ENCODE results near the gene DNAJC7. TPM values are rescaled to one million over a fixed set of nuclear protein-coding genes. Genes with fewer than 3 reads are reported as not detected.
A peak's percentile ranks its signal among the peaks of the same experiment; 100 is the strongest.

Gene DNAJC7
- total and polyA plus RNA-seq, 9 of the 15 experiments (the other 6 are each of a cell fraction or from before 2014, with no cell fraction given) = 85.8 to 262 (median 157) TPM

GRCh38 chr17:42023524-42024349, 6.5 kb upstream of the DNAJC7 start (continued):
- no peak for TF ChIP-seq ZNF146 (CRISPR knock-in tag; IDR thresholded peaks at IDR 0.05; ENCODE audit: unreplicated experiment)
- TF ChIP-seq SNIP1 (IDR thresholded peaks at IDR 0.05; ENCODE audit: low read depth) = no peak
- TF ChIP-seq TCFL5 (CRISPR knock-in tag; conservative IDR thresholded peaks at IDR 0.05) = no peak
- no peak for TF ChIP-seq ZC3H4 (CRISPR knock-in tag; IDR thresholded peaks at IDR 0.05; ENCODE audit: borderline replicate concordance)
- no peak for TF ChIP-seq MAFK (IDR thresholded peaks at IDR 0.05; ENCODE audit: low read length)
- peak; percentile 36; the same call in 1 of the 2 replicates for TF ChIP-seq CREB3L1 (IDR thresholded peaks at IDR 0.05; ENCODE audit: borderline replicate concordance, low read depth)
- no peak for TF ChIP-seq RBBP5 (IDR thresholded peaks at IDR 0.05; ENCODE audit: borderline replicate concordance, insufficient read depth, low read length, poor library complexity, severe bottlenecking)
- TF ChIP-seq, protein P1, sequence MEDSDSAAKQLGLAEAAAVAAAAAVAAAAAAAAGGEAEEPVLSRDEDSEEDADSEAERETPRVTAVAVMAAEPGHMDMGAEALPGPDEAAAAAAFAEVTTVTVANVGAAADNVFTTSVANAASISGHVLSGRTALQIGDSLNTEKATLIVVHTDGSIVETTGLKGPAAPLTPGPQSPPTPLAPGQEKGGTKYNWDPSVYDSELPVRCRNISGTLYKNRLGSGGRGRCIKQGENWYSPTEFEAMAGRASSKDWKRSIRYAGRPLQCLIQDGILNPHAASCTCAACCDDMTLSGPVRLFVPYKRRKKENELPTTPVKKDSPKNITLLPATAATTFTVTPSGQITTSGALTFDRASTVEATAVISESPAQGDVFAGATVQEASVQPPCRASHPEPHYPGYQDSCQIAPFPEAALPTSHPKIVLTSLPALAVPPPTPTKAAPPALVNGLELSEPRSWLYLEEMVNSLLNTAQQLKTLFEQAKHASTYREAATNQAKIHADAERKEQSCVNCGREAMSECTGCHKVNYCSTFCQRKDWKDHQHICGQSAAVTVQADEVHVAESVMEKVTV (CRISPR knock-in tag; IDR thresholded peaks at IDR 0.05) = no peak
- TF ChIP-seq EP400 (IDR thresholded peaks at IDR 0.05) = peak; percentile 85
- TF ChIP-seq ZNF224 (CRISPR knock-in tag; IDR thresholded peaks at IDR 0.05) = no peak
- TF ChIP-seq ETV1 (tag; conservative IDR thresholded peaks at IDR 0.05; ENCODE audit: low read depth) = peak; percentile 83
- 0 out of 2 replicates have a peak, but pooled peaks have one; percentile 49 for TF ChIP-seq PATZ1 (CRISPR knock-in tag; IDR thresholded peaks at IDR 0.05; ENCODE audit: borderline replicate concordance)
- TF ChIP-seq, protein P2, sequence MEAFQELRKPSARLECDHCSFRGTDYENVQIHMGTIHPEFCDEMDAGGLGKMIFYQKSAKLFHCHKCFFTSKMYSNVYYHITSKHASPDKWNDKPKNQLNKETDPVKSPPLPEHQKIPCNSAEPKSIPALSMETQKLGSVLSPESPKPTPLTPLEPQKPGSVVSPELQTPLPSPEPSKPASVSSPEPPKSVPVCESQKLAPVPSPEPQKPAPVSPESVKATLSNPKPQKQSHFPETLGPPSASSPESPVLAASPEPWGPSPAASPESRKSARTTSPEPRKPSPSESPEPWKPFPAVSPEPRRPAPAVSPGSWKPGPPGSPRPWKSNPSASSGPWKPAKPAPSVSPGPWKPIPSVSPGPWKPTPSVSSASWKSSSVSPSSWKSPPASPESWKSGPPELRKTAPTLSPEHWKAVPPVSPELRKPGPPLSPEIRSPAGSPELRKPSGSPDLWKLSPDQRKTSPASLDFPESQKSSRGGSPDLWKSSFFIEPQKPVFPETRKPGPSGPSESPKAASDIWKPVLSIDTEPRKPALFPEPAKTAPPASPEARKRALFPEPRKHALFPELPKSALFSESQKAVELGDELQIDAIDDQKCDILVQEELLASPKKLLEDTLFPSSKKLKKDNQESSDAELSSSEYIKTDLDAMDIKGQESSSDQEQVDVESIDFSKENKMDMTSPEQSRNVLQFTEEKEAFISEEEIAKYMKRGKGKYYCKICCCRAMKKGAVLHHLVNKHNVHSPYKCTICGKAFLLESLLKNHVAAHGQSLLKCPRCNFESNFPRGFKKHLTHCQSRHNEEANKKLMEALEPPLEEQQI (IDR thresholded peaks at IDR 0.05) = no peak
- peak; percentile 45 to 52; a peak in 3 of 4 replicates for TF ChIP-seq NRF1 (conservative IDR thresholded peaks at IDR 0.05 in 1 of 2, IDR thresholded peaks at IDR 0.05 in 1 of 2)
- peak in 1 of 2 experiments; percentile 78; a peak in 2 of 4 replicates for TF ChIP-seq TRIM24 (IDR thresholded peaks at IDR 0.05)
- 0 out of 2 replicates have a peak, but pooled peaks have one; percentile 44 for TF ChIP-seq ZNF511 (CRISPR knock-in tag; IDR thresholded peaks at IDR 0.05)
- TF ChIP-seq OTX1 (CRISPR knock-in tag; IDR thresholded peaks at IDR 0.05) = no peak
- no peak for TF ChIP-seq FOXK2 (conservative IDR thresholded peaks at IDR 0.05 in 1 of 2, IDR thresholded peaks at IDR 0.05 in 1 of 2; ENCODE audit: low read depth in 2 of 2)
- TF ChIP-seq SAFB (IDR thresholded peaks at IDR 0.05; ENCODE audit: borderline replicate concordance, low read depth, low read length) = no peak
